ENCODE results near the gene DDX4.
A peak's percentile ranks its signal among the peaks of the same experiment; 100 is the strongest.
"Not testable (repeated sequence)": the region's sequence is repeated elsewhere in the genome, so short reads cannot be mapped to it uniquely, and the experiment has no call there.

Gene DDX4

DNA sequence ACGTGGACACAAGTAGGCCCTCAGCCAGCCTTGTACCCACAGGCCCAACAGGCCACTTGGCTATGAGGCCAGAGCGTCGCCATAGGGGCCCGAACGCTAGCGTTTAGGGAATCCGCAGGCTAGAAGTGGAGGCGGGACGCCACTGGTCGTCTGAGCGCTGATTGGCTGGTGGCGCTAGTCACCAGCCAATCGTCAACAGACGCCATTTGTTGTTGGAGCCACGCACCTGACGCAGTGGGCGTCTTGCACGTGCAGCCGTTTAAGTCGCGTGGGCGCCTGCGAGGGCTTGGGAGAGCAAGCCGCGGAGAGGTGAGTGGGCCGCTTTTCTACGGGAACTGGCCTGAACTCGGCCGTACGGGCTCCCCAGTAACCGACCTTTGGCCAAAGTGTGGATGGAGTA is at the start of gene DDX4:
Gene DDX4, plus strand, starts transcription at position 269 of the 400 bp plus-strand sequence. CDS start 903 bp downstream, outside the sequence.
- DNase-seq (ENCODE audit: extremely low spot score, insufficient read length, low read depth) (no peak), FAIRE-seq (no peak)

DNA sequence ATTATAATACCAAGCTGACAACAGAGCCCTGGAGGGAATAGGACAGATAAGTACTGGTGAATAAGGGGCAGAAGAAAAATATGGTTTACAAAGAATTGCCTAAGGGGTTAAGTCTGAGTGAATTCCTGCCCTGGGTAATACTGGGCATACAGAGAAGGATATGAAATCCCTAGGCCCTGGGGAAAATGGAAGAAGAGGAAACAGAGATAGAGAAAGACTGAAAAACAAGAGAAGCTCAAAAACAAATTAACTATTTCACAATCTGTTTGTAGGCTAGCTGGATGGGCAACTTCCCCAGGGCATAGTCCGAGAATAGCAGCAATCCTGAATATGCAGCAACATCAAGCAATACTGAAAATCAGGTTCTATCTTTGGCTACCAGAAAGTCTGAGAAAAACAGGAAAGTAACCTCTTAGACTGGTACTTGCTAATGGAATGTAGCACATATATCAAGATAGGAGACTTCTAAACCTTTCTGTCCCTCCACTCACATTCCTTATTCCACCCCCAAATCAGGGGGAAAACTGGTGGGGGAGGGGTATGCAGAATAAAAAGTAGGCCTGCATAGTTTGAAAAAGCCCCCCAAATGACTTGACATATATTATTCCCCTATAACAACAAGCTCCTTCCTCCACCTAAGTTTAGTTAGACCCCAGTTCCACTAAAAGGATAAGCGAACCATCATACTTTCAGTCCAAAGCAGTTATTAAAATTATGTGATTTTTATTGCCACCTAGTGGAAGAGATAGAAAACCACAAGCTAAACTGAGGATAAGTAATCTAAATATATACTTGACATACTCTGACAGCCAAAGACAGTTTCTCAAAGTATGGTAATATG is 46.4 kb upstream of the DDX4 start:
- FAIRE-seq (peak; percentile 80), DNase-seq (ENCODE audit: extremely low spot score, insufficient read length, low read depth) (no peak)

DNA sequence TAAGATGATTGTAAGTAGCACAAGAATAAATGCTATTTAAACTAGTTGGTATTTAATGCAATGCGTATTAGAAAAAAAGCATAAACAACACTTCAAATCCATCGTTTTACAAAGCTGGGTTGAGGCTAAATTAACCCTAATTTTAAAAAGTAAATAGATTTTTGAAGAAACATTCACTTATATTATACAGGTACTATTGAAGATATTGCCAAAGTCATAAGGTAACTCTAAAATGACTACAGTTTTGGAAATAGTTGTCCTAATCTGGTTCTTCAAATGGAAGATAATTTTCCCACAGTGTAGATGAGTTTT is 45.8 kb upstream of the DDX4 start:
- FAIRE-seq (no peak), DNase-seq (ENCODE audit: extremely low spot score, insufficient read length, low read depth) (no peak)

DNA sequence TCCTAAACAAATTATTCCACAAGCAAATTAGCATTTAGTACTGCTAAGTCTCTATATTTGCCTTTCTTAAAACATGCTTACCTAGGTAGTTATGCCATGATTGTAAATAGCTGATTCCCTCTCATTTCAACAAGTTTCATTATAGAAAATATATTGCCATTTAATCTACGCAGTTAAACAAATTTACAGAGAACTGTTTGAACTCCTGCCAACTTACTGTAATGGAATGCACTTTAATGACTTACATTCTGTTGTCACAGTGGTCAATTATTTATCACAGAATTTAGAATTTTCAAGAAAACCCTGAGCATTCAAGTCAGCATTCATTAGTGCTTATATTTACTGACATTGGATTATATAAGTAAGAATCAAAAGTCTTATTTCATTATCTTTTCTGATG is 45.4 kb upstream of the DDX4 start:
- DNase-seq (ENCODE audit: extremely low spot score, insufficient read length, low read depth), result no peak
- no peak for FAIRE-seq

DNA sequence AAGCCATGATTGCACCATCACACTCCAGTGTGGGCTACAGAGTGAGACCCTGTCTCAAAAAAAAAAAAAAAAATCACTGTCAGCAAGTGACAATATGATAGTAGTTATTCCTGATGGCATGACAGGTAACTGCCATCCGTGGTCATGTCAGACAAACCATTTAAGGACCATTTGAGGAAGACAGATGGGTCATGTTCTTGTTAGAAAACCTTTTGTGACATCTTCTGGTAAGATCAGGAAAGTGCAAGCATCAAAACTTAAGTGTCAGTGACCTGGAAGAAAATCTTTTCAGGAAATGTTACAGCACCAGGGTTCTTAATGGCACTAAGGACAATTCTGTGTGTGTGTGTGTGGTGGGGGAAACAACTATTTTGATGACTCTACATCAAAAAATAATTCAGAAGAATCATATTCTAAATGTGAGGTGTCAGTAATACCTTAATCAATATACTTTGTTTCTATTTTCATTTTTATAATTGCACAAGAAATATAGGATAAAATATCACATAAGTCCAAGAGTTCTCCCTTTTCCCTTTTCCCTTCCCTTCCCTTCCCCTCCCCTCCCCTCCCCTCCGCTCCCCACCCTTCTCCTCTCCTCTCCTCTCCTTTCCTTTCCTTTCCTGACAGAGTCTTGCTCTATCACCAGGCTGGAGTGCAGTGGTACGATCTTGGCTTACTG is 43.6 kb upstream of the DDX4 start:
- FAIRE-seq (peak; percentile 77), DNase-seq (ENCODE audit: extremely low spot score, insufficient read length, low read depth) (no peak)

DNA sequence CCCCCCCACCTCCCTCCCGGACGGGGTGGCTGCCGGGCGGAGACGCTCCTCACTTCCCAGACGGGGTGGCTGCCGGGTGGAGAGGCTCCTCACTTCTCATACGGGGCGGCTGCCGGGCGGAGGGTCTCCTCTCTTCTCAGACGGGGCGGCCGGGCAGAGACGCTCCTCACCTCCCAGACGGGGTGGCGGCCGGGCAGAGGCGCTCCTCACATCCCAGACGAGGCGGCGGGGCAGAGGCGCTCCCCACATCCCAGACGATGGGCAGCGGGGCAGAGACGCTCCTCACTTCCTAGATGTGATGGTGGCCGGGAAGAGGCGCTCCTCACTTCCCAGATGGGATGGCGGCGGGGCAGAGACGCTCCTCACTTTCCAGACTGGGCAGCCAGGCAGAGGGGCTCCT is 41.2 kb upstream of the DDX4 start:
- not testable (repeated sequence) for DNase-seq (ENCODE audit: extremely low spot score, insufficient read length, low read depth); FAIRE-seq

DNA sequence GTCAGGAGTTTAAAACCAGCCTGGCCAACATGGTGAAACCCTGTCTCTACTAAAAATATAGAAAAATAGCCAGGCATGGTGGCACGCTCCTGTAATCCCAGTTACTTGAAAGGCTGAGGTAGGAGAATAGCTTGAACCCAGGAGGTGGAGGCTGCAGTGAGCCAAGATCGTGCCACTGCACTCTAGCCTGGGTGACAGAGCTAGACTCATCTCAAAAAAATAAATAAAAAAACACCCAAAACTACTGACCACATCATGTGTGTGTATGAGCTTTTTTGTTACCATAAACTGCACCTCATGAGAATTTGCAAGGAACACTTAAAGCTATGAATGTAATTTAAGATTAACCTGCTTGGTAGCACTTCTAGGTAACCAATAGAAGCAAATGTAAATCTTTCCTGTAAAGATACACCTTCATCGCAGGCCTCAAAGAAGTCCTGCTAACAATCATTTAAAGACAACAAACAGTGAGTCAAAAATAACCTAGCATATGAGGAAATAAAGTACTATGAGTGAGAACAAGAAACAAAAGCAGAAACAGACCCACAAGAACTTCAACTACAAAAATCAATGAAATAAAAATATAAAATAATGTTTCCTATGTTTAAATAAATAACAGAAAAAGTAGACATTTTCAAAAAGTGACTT is 38.7 kb upstream of the DDX4 start:
- FAIRE-seq, result peak; percentile 38
- DNase-seq (ENCODE audit: extremely low spot score, insufficient read length, low read depth), result no peak

DNA sequence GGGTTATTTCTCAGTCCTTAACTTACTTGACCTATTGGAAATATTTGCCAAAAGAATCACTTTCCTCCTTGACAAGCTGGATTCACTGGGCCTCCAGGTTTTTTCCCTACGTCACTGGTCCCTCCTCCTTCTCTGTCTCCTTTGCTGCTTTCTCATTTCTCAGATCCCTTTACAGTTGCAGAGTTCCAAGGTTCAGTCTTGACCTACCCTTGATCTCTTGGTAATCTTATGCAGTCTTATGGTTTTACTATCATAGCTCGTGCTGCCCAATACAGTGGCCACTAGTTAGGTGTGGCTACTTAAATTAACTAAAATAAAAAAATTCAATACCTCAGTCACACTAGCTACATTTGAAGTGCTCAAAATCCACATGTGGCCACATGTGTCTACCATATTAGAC is 37.1 kb upstream of the DDX4 start:
- DNase-seq (ENCODE audit: extremely low spot score, insufficient read length, low read depth), result no peak
- FAIRE-seq, result no peak

DNA sequence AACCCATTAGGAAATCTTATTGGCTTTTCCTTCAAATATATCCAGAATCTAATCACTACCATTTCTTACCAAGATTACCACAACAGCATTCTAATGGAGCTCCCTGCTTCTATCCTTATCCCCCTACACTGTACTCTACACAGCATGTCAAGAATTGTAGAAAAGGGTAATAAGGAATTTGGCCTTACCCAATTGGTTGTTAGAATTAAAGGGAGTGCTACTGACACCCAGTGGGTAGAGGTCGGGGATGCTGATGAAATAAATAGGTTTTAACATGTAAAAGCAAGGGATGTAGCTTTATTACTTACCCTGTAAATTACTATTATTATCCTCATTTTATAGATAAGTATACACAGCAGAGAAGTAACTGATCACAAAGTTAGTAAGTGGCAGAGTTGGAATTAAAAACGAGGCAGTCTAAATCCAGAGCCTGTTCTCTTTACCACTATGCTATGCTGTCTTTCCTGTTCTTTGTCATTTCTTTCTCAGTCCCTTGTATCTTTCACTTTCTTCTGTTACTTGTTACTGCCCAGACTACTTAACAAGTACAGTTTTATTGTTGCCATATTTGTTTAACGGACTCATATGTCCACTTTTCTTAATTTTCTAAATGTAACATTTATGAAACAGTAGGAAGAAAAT is 36.3 kb upstream of the DDX4 start:
- DNase-seq (ENCODE audit: extremely low spot score, insufficient read length, low read depth) (no peak), FAIRE-seq (peak; percentile 82)

DNA sequence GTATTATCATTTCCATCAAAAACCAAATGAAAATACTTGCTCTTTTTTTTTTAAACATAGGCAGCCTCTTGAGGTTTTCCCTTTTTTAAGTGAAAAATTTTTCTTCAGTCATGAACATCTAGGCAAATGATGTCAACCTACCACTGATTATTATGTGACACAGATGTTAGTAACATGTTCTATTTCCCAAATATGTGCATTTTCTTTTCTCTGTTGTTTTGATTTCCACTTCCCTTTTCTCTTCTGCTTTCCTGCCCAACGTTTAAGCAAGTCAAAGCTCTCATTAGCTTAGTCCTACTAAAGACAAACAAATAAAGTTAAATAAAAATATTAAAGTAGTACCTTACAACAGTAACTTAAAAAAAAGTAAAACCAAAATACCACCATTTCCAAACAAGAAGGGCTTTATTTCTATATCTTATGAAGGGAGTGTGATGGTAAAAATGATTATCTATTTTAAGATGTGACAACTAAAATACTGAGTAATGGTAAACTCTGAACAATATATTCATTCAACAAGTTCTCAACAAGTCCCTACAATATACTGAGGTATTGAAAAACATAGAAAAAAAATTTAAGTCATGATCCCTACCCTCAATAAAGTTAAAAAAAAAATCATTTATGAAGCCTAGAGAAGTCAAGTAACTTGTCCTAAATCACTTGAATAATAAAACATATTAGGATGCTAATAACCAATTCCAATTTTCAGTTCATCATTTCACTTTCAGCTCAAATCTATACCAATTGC is 35.1 kb upstream of the DDX4 start:
- peak; percentile 63 for FAIRE-seq
- no peak for DNase-seq (ENCODE audit: extremely low spot score, insufficient read length, low read depth)

DNA sequence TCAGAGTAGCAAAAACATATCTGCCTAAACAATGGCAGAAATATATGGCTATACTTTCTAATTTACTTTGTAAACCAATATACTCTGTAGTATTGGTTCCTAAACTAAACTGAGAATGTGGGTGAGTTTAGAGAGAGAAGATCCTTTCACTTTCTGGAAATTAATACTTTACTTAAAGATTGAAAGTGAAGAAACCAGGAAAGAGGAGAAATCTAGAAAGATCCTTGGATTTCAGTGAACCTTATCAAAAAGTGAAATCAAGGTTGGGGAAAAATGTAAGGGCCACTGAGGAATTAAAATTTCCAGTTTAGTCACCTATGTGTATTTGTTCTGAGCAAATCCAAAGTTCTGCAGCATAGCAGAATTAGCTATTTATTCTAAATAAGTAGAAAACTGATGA is 31.6 kb upstream of the DDX4 start:
- peak; percentile 41 for FAIRE-seq
- DNase-seq (ENCODE audit: extremely low spot score, insufficient read length, low read depth), result no peak

DNA sequence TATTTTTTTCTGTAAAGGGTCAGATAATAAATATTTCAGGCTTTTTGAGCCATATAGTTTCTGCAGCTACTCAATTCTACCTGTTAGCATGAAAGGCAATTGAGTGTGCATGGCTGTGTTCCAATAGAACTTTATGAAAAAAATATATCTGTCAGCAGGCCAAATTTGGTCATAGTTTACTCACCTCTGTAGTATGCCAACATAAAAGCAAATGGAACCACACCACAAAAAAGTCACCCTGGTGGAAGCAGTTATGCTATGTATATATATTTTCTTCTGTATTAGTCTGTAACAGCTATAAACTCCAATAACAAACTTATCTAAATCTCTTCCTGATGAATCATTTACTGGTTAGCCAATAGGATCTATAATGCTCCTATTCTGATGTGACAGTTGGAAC is 29.1 kb upstream of the DDX4 start:
- no peak for FAIRE-seq
- DNase-seq (ENCODE audit: extremely low spot score, insufficient read length, low read depth), result no peak

DNA sequence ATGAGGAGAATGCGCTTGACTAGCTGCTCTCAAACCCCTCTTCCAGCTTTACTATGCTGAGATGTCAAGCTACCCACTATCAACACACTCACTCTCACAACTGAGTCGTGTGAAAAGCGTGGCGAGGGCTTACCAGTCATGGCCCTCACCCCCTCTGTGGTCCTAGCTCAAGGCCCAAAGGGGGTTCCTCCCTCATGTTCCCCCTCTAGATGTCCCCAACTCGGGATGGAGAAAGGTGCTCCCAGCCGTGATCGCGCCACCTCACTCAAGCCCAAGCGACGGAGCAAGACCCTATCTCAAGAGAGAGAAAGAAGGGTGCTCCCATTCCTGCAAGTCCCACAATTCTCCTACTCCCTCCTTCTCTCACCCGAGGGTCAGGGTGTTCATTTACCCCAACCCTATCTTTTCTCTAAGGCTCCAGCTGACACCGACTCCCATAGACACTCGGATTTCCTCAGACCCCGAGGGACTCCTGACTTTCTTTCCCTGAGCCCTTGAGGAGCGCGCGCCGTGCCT is 26.3 kb upstream of the DDX4 start:
- FAIRE-seq (no peak), DNase-seq (ENCODE audit: extremely low spot score, insufficient read length, low read depth) (no peak)

DNA sequence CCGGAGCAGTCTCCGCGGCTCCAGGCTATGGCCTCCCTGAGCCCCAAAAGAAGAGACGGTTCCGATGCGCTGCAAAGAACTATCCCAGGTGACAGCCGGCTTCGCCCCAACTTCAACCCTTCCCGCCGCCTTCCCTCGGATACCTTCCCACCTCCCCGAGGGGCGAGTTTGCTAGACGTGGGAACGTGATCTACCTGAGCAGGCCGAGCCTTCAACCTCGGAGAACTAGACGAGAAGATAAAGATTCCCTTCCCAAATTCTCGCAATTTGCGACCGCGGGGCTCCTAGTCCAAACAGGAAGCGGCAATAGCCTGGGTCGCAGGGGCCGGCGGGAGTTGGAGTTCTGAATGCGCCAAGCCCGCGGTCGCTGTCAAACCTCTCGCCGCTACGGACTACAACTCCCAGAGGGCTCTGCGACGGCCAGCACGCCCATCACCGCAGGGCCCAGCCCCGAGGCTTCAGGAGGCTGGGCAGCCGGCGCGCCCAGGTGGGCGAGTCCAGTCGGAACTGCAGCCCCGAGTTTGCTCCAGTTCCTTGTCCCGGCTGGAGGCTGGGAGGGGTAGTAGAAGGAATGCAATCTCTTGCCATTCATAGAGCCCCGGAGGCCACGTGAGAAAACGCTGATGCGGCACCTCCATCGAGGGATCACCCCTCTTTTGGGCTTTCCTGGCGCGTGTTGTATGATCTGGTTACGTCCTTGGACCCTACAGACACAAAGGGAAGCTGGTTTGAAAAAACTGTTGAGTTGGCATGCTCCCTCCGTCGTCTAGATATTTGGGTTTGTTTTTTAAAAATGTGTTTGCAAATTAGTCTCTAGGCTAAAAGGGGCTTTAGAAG is 25.6 kb upstream of the DDX4 start, which contains the start of gene SLC38A9:
Gene SLC38A9, minus strand, starts transcription at position 302 of the 837 bp plus-strand sequence. CDS start 14,366 bp downstream, outside the sequence.
- DNase-seq (ENCODE audit: extremely low spot score, insufficient read length, low read depth), result peak; percentile 81
- peak; percentile 97 for FAIRE-seq

DNA sequence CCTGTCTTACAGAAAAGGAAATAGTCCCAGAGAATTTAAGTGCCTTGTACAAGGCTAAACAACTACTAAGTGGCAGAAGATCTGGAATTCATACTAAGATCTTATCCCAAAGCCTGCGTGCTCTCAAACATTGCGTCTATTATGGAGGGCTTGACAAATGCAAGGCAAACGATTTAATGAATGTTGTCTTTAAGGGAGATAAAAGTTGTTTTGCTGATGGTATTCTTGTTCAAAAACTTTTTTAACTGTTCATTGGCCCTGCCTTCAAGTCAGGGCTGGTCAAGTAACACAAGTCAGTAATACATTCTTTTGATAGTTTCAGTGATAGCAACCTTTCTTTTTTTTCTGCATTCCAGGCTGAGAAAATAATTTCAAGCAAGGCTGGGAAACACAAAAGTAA is 24.0 kb upstream of the DDX4 start:
- DNase-seq (ENCODE audit: extremely low spot score, insufficient read length, low read depth), result no peak
- no peak for FAIRE-seq

DNA sequence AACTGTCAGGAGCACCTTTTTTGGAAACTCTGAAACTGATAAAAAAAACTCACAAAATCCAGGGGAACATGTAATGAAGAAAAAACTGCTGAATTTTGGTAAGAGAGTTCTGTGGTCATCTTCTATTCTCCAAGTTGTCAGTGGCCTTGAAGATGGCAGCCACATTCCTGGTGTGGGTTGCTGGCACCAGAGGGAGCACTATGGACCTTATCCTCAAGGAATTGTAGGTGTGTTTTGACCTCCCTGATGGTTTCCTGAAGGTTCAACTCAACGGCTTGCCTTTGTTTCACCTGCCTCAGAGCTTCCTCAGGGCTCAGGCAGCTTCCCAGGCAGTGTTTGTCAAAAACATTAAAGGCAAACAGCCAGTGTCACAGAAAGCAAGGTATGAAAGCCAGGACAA is 23.5 kb upstream of the DDX4 start:
- no peak for DNase-seq (ENCODE audit: extremely low spot score, insufficient read length, low read depth)
- FAIRE-seq, result no peak

DNA sequence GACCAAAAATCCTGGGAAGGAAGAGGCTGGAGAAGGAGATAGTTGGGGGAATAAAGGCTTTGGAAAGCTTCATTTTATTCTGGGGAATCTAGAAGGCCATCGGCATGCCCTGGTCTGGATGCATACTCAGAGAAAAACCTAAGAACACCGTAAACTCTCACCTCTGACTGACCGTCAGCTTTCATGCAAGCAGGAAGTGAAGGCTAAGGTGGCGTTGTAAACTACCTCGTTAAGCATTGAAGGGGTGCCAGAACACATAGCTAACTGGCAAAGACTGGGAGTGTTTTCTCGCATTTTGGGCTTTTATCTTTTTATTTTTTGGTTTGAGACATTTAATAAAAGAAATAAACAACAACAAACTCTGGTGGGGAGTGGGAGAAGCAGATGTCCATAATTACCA is 23.1 kb upstream of the DDX4 start:
- DNase-seq (ENCODE audit: extremely low spot score, insufficient read length, low read depth), result no peak
- no peak for FAIRE-seq

DNA sequence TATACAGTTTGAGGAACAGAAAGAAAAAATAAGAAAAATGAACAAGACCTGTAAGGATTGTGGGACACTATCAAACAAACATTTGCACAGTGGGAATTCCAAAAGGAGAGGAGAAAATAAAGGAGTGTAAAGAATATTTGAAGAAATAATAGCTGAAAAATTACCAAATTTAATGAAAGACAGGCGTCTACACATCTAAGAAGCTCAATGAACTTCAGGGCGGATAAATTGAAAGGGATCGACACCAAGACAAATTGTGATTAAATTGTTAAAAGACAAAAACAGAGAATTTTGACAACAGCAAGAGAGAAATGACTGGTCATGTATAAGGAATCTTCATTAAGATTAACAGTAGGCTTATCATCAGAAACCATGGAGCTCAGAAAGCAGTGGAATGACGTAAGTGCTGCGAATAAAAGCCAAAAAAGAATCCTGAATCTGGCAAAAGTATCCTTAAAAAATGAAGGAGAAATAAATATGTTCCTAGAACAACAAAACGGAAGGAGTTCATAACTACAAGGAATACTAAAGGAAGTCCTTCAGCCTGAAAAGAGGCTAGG is 22.3 kb upstream of the DDX4 start:
- FAIRE-seq, result no peak

More for the DNA sequence above, 22.3 kb upstream of the DDX4 start:
- DNase-seq (ENCODE audit: extremely low spot score, insufficient read length, low read depth), result no peak

Data from GM18507 (cell line).